ENCODE measurements around the gene RBMS3.

GRCh38 chr3:29514912-29515311 lies 234.0 kb downstream of the RBMS3 start:
- TF ChIP-seq CTCF (conservative IDR thresholded peaks at IDR 0.05 in 1 of 2, IDR thresholded peaks at IDR 0.05 in 1 of 2; ENCODE audit: low read depth in 1 of 2, low read length in 2 of 2): no peak
- TF ChIP-seq EZH2 (IDR thresholded peaks at IDR 0.05; ENCODE audit: low read length, missing control alignments): no peak
